GM12875 (cell line): ENCODE data around the gene TMEM270.
"Not testable (repeated sequence)": the region's sequence is repeated elsewhere in the genome, so short reads cannot be mapped to it uniquely, and the experiment has no call there.

Source experiments
- H3K4me3 ChIP-seq: one replicate; pipeline ENCODE4 v1.5.1; 2011; ENCODE audit warnings: low read depth, low read length, control low read depth
- CTCF ChIP-seq: IDR thresholded peaks from 2 replicates; pipeline ENCODE4 v1.5.1; 2011; ENCODE audit warnings: low read depth, mild to moderate bottlenecking, control low read depth, inconsistent platforms, low read length, moderate library complexity, borderline replicate concordance; ENCODE audit not compliant: insufficient read depth

The TMEM270 gene

GRCh38 chr7:73840715-73841379 lies 20.1 kb upstream of the TMEM270 start:
- H3K4me3 ChIP-seq, result no peak overlapping the region
- no peak for TF ChIP-seq CTCF

DNA sequence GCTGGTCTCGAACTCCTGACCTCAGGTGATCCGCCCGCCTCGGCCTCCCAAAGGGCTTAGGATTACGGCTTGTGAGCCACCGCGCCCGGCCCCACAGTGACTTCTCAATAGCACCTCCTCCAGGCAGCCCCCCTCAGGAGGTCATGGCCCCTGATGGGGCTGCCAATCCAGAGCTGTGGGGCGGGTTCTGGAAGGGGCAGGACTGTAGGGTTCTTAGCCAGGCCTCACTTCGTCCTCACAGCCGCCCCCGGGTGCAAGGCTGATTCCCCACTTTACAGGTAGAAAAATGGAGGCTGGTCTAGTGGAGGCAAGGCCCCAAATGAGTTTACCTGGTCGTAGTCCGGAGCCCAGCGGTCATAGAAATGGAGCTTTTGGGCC lies 19.3 kb upstream of the TMEM270 start:
- TF ChIP-seq CTCF, result no peak
- peak overlapping the region; percentile 50 for H3K4me3 ChIP-seq

DNA sequence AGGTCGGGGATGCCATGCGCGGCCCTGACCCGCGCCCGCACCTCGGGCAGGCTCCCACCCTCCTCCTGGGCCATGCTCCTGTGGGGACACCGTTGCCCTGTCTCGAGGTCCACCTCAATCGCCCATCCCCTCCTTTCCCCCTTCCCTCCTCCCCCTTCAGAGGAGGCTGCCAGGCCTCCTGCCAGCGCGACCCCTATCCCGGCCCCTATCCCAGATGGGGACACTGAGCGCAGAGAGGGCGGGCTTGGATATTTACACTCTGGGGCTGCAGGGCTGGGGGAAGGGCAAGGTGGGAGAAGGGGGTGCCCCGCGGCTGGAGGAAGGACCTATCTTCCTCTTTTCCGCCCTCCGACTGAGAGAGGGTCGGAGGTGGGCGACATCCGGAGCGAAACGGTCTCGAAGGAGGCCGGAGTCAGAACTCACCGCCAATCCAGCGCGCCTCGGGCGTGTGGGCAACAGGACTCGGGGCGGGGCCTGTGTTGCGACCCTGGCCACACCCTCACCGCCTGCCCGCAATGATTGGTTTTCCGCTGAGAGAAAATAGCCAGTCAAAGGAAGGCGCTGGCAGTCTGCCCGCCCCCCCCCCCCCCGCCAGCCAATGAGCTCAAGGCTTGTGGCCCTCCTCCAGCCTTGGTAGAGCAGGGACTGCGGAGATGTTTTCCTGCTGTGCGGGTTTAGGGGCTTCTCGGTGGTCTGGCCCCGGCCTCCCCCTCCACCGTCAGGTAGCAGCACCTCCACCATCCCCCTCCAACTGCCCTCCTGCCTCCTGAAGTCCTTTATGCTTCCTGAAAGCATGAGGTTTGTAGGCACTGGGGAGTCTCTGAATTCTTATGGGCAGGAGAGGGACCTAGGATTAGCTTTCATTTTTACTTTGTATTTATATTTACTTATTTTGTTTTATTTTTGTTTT lies 18.6 kb upstream of the TMEM270 start, which contains the start of gene METTL27:
Gene METTL27, minus strand, starts transcription at position 450 of the 910 bp plus-strand sequence. Its CDS starts 376 bp downstream, at position 74.
- TF ChIP-seq CTCF, result no peak
- H3K4me3 ChIP-seq, result peak within 1 kb of the TSS; percentile 58

- TF ChIP-seq CTCF, result no peak
- H3K4me3 ChIP-seq, result no peak overlapping the region
Observed at GRCh38 chr7:73844131-73844547, 16.8 kb upstream of the TMEM270 start.

DNA sequence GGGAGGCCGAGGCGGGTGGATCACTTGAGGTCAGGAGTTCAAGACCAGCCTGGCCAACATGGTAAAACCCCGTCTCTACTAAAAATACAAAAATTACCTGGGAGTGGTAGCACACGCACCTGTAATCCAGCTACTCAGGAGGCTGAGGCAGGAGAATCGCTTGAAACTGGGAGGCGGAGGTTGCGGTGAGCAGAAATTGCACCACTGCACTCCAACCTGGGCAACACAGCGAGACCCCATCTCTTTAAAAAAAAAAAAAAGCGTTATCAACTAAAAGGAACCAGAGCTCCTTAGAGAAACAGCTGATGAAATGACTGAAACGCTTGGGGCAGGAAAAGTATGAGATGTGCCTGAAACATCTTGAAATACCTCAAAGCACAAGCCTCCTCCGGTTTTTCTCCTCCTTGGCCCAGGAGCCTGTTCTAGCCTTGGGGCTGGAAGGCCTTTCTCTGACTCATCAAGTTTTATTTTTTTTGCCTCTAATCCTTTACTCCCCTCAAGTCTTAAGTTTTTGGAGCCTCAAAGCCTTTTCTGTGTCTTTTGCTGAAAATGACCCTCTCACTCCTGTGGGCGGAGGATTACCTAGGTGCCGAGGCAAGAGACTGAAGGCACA lies 16.0 kb upstream of the TMEM270 start:
- H3K4me3 ChIP-seq, result no peak overlapping the region
- no peak for TF ChIP-seq CTCF

GRCh38 chr7:73845701-73846195 lies 15.2 kb upstream of the TMEM270 start:
- not testable (repeated sequence) for H3K4me3 ChIP-seq

DNA sequence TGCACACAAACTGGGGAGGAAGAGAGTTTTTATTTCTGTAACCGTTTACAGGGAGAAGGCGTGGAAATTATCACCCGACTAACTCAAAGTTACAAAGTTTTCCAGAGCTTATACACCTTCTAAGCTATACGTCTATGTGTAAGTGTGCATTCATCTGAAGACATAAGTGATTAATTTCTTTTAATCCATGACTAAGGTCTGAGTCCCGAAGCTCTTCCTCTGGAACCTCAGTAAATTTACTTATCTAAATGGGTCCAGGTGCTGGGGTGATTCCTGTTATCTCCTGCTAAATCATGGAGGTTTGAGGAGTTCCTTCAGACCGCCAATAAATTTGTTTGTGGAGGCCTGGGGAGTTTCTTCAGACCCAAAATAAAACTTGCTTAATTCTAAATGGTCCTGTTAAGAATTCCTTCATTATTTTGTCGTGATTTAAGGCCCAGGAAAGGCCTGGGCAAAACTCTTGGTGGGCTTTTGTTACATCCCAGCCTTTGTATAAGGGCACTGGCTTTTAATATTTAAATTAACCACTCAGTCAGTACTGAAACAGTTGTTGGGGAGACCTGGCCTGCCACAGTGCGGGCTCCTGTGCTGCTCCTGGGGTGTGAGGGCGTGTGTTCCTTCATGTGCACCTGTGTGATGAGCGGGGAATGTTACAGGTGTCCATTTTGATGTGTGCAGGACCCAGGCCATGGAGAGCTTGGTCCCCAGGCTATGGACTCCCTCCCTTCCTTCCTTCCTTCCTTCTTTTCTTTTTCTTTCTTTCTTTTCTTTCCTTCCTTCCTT lies 12.8 kb upstream of the TMEM270 start:
- TF ChIP-seq CTCF, result no peak
- no peak overlapping the region for H3K4me3 ChIP-seq
